HG03039 (cell line): Measurements from ENCODE around the gene HOXA3.

Source experiments
- ATAC-seq: cut with Tn5 transposase; IDR thresholded peaks from one replicate; pipeline ENCODE4 v1.9.1; 2021; ENCODE audit warnings: mild to moderate bottlenecking, moderate library complexity; ENCODE audit not compliant: unreplicated experiment

HOXA3 gene

DNA sequence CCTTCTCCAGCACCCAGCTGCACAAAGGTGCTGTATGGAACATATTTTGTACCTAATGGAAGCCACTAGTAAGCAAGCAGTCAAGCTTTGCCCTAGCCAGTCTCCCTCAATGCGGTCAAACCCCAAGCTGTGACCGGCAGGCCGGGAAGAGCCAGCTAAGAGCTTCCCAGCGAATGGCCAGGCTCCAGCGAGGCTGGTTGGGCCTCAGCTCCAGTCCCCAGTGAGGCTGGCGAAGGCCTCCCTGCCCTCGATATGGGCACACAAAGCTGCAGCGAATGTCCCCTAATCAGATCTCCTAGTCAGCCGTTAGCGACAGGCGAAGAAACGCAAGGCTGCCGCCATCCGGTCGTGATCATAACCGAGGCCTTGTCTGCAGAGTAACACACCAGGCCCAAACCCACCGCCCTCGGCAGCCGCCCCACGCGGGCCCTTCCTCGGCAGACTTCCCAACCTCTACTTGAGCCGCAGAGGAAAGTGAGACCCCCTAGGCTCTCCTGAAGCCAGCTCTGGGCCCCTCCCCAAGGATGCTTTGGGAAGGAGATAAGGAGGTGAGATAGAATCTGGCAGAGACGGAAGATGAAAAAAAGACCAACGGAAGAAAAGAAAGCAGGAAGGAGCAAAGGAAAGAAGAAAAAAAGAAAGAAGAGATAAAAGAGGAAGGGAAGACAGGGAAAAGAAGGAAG, 16.0 kb upstream of the HOXA3 start:
- ATAC-seq = no peak

DNA sequence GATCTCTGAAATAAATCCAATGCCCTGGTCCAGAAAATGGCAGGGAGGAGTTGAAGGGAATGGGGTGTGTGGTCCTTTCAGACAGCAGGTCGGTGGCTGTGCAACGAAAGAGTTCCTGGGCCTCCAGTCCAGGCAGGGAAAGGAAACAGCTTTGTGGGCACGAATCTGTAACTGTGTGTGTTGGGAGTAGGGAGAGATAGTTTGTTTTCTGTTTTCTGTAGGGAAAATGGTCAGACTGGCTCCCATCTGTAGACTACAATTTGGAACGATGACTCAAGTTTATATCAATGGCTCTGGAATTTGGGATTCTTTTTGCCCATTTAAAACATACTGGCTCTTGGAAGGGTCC, 15.5 kb upstream of the HOXA3 start:
- ATAC-seq = no peak

DNA sequence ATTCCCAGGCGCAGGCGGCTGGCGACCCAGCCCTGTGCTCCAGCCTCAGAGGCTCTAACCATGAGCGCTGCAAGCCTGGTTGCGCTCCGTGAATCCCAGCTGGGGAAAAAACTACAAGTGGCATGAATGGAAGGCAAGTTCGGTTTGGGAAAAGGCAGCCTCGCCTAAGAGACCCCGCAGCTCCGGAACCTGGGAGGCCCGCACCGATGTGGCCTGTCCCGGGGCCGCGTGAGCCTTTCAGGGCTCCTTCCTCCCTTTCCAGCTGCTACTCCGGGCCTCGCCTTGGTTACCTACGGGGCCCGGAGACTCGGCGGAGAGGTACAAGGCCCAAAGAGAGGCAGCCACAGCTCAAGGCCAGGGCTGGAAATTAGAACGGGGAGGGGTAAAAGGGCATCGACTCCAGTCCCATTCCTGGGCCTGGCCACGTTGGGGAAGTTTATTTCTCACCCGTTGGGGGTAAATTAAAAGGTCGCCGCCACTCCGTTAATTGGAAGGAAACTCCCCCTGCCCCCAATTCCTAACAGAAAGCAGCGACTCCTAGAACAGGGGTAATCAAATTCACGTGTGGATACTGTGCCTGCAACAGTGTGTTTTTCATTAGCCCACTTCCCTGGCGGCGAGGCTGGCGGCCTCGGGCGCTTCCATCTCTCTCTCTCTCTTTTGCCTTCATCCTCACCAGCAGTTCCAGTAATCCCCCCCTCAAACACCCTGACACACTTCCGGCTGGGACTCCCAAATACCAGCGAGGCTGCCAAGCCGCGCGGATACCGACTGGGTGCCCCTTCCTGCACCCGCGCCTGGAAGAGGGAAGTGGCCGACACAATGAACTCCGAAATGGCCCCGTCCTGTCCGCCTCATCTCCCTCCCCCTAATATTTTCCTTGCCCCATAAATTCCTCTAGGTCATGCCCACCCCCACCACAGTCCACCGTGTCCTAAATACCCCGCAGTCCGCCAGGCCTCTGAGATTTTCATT, 14.4 kb upstream of the HOXA3 start:
- no peak for ATAC-seq

DNA sequence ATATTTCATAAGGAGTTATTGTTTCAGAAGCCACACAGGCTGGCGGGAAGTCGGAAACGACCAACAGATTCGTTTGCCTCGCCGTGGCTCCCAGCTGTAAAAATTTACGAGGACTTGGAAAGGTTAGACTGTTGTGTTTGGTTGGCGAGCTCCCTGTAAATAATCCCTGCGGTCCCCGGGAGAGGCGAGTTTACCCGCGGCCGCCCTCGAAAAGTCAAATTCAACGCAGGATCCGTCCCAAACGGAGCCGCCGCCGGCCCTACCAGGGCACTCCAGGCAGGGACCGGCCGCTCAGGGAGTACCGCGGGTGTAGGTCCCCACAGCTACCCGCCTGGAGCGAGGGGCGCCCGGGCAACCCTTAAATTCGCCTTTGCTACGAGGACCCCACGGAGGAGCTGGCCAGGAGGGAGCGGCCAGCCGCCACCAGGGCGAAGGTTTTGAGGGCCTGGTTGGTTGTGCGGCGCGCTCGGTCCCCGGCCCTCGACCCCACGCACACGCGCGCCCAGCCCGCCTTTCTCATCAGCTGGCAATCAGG, 13.7 kb upstream of the HOXA3 start:
- ATAC-seq = no peak

DNA sequence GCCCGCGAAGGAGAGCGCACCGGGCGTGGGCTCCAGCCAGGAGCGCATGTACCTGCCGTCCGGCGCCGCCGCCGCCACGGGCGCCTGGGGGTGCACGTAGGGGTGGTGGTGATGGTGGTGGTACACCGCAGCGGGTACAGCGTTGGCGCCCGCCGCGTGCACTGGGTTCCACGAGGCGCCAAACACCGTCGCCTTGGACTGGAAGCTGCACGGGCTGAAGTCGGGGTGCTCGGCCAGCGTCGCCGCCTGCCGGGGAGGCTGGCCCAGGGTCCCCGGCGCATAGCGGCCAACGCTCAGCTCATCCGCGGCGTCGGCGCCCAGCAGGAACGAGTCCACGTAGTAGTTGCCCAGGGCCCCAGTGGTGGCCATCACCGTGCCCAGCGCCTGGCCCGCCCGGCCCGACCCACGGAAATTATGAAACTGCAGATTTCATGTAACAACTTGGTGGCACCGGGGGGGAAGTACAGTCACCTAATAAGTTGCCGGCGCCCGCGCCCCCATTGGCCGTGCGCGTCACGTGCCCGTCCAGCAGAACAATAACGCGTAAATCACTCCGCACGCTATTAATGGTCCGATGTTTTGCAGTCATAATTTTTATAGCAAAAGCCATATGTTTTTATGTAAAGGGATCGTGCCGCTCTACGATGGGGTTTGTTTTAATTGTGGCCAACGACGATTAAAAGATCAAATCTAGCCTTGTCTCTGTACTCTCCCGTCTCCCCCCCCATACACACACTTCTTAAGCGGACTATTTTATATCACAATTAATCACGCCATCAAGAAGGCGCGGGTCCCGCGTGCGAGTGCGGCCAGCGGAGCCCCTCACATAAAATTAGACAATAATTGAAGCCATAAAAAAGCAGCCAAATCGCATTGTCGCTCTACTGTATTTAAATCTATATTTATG, 13.0 kb upstream of the HOXA3 start, which contains the start of gene HOXA9:
HOXA9 (minus strand) TSS at position 449 of the 907 bp plus-strand sequence; CDS start at position 369, 80 bp downstream.
- no peak for ATAC-seq

DNA sequence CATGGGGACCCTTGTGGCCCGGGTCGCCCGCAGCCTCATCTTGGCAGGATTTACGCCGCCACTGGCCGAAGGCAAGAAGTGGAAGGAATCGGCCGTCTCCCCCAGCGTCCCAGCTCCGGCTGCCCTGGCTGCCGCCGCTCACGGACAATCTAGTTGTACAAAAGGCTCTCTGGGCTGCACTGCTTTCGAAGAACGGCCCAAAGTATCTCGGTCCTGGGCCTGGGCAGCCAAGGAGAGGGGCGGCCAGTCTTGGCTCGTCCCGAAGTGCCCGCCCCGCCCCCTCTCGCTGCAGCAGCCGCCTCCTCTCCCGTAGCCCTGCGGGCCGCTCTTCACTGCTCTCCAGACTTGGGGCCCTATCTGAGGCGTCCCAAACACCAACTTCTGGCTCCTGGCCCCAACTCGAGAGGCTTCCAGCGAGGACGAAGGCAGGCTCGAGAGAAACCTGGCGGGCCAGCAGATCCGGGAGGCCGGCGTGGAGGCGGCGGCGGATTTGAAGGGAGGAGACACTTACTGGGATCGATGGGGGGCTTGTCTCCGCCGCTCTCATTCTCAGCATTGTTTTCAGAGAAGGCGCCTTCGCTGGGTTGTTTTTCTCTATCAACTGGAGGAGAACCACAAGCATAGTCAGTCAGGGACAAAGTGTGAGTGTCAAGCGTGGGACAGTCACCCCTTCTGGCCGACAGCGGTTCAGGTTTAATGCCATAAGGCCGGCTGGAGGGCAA, 12.1 kb upstream of the HOXA3 start:
- no peak for ATAC-seq

DNA sequence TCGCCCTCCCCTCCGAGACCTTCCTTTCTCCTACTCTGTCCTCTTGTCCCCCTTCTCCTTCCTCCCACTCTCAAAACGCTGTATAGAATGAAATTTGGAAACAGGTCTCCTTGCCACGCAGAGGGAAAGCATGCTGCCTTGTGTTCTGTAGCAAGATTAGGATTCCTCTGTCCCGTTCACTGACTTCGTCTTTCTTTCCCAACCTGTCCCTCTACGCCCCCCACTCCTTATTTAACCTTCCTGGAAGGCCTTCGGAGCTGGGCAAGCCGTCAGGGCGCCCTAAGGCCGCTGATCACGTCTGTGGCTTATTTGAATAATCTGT, 11.6 kb upstream of the HOXA3 start:
- no peak for ATAC-seq

DNA sequence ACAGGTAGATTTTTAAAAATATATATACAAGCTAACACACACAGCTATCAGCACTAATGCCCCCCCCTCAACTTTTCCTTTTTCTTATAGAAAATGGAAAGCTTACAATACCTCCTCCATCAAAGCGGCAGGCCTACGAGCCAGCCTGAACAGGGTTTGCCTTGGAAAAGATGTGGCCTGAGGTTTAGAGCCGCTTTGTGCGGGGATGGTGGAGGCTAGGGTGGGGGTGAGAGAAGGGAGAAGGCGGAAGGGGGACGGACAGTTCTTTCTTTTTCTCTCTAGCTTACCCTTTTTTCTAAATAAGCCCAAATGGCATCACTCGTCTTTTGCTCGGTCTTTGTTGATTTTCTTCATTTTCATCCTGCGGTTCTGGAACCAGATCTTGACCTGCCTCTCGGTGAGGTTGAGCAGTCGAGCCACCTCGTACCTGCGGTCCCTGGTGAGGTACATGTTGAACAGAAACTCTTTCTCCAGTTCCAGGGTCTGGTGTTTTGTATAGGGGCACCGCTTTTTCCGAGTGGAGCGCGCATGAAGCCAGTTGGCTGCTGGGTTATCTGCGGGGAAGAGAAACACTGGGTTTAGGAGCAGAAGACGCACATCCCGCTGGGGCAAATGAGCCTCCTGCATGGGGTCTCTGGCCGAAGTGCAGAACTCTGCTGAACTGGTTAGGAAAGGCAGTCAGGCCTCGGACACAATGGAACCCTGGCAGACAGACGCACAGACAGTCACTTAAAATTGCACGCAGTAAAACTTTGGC, 11.1 kb upstream of the HOXA3 start:
- ATAC-seq = no peak

DNA sequence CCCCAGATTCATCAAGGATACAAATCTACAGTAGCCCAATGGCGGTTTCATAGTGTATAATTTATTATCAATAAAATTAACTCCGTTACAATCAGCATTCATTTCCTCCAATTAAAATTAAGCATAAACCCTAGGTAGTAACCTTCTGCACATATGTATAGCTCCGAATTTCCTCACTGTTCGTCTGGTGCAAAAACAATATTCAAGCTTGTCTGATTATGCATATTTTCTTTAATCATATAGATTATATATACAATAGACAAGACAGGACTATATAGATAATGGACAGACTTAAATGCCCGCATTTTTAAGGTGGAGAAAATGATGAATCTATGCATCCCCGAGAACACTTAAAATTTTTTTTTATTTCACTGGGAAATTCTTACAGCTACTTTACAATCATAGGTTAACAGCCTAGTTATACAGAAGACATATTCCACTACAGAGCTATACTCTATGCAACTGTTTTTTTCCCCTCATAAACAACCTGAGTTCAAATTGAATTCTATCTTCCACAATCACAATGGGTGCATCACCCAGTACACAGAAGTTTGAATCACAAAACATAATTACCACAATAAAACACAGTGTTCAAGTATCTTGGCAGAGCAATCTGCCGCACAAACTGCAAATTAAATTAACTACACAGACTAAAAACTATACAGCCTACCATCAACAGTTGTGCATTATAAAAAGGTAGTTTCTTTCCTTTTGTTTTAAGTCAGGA, 10.3 kb upstream of the HOXA3 start:
- ATAC-seq = no peak

DNA sequence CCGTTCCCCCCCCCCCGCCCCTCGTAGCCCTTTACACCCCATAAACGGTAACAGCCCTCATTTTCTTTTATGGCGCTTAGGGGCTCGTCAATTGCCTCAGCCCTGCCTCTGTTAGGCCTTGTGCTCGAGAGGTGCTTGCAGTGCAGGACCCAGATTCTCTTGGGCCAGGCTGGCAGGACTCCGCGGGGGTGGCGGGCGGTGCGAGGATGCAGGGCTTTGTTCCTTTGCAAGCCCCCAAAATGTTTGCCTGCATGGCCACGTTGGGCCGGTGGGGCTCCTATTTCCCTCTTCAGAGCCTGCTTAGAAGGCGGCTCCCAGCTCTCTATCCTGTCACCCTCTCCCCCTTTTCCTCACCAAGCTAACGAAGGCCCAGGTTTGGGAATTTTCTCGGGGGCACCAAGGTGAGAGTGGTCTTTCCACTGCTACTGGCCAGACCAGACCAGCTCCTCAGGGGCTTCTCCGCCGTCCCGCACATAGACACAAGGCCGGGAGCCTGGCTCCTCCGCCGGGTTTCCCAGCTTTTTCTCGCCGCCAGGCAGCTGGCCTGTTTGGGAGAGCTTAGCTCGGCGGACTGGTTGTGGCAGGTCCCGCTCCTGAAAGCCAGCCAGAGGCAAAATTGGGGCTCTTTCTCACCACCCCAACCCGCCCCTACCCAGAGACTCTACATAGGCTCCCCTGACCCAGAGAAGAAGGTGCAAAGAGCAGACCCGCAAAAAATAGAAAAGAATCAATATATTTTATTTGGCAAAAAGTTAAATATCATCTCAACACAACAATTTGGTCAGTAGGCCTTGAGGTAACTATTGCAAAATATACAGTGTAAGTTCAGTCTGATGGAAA, 9.6 kb upstream of the HOXA3 start:
- no peak for ATAC-seq

DNA sequence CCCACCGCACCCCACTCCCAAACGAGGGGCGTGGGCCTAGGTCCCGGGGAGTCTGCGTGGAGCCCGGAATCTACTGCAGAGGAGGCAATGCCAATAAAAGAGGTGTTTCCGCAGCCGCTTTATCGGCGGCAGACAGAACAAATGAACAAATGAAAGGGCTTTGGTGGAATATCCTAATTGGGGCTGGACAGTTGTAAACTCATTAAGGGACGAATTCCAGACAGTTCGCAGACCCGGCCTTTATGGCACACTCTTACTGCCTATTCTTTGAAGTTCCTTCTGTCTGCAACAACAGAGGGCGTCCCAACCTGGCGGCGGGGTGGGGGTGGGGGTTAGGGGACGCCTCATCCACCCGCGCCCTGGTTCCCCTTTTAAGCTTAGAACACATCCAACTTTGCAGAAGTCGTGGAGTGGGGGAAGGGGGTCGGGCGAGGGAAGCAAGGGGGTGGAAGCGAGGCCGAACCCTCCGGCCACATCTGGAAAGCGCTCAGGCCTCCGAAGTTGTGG, 8.9 kb upstream of the HOXA3 start:
- no peak for ATAC-seq

DNA sequence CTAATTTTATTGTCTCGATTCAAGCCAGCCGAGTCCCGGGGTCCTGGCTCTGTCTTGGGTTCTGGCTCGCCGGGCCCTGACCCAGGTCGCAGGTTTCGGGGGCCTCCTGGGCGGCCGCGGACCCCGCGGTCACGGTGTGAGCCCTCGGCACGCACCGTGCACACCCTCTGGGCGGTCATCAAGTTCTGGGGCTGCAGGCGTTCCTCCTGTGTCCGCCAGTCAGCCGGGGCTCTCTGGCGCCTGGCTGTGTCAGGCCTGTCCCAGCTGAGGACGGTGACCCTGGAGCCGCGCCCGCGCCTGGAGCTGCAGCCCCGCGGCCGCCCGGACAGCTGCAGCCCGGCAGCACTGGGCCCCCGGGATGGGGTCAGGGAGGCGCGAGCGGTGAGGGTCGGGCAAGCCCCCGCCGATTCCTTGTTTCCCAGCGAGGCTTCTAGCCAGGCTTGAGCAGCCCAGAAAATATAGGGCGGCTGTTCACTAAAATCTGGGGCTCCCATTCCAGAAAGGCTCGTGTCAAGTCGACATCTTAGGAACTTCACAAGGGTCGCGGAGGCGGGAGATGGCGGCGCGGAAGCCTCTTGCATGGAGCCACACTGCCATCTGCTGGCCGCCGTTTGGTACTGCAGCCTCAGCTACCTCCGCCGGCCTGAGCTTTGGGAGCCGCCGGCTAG, 8.3 kb upstream of the HOXA3 start:
- ATAC-seq = peak; percentile 47

DNA sequence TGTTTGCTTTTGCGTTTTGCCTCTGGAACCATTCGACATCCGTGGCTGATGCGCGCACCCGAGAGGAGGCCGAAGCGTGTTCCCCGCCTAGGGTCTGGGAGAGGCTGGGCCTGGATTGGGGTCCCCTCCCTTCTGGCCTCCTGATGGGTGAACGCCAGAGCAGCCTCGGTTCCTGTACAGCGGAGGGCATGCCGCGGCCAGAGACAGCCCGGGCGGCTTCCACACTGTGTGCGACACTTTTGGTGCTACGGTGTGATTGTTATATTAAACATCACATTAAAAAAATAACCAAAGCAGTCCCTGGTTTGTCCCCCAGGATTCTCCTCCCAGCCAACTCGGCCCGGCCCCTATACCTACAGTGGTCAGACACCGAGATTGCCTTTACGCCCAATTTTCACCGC, 7.8 kb upstream of the HOXA3 start:
- no peak for ATAC-seq

DNA sequence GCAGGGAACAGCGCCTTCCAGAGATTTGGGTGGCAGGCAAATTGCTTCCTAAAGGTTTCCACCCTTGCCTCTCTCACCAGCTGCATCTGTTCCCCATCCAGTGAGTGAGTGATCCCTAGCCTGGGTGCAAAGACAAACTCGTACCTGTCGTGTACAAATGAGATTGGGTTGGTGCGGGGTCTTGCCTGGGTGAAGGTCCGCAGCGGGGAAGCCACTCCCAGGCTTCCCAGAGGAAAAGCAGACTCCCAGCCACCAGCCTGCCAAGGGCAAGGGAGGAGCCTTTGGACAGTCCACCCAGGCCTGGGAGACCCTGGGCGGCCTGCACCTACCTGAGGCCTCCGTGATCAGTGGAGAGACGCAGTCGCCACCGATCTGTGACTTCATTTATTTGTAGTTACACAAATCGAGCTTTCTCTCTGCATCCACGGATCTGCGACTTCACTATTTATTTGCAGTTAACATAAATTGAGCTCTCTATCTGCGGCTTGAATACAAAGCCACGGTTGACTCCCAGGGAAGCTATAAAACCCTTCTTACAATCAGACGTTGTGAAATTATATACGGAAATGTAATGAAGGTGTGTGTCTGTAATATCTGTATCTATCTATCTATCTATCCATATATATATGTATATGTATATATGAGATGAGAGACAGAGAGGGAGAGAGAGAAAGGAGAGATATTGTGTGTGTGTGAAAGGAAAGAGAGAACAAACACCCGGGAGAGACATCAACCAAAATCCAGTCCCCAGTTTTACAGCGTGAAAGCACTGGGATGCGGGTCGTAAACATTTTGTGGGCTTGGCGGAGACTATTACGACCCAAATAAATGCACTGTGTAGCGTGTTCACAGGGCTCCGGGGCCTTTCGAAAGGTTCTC, 7.1 kb upstream of the HOXA3 start:
- no peak for ATAC-seq

DNA sequence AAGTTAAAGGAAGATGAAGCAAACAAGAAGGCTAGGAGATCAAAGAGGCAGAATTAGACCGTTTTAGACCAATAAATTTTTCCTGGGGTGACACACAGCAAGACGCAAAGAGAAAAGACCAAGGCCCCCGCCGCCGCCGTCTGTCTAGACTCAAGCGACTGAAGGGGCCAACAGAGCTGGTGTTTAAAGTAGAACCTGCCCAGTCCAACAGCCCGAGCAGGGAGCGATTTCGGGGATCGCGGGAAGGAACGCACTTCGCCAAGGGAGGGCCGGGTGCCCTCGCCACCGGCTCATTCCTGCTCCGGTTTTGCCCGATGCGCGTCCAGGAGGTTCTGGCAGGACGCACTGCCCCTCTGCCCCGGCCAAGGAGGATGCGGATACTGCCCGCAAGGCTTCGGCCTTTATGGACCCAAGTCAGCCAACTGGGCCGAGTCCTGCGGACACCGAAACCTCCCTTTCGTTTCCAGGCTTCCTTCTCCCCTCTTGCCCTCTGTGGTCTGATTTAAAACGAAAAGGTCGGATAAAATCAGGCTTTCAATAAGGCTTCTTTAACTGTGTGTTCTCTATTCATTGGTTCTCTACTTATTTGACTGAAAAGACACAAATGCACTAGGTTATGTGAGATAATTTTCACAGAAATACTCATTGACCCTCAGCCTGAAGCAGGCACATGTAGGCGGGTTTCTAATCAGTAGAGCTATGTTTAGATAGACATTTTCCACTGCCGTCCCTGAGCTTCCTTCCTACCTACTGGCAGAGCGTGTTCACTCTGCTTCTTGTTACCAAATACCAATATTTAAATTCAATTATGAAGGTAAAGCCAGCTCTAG, 6.3 kb upstream of the HOXA3 start:
- ATAC-seq = no peak
